A549 (cell line): ENCODE measurements around the gene DBH. TPM values are rescaled to one million over a fixed set of nuclear protein-coding genes. Genes with fewer than 3 reads are reported as not detected.

Experiments used
- ATAC-seq, 2 experiments: fragments of 200-7000 bp in 1 of 2; fragments of >200 bp in 1 of 2; cut with Nextera tagmentation in 1 of 2; cut with Tn5 transposase in 1 of 2; 3 replicates each; pipeline versions ENCODE4 v1.8.0 to v1.9.1; 2018 to 2020; ENCODE audit warnings: mild to moderate bottlenecking in 1 of 2, moderate library complexity in 1 of 2
- CTCF ChIA-PET: fragments of 300-600 bp; sonication (Branson Sonifier 250); formaldehyde crosslinking; extraction: SDS; loops from one replicate; lab custom pipeline; 2021; ENCODE audit warnings: antibody characterized with exemption, inconsistent platforms; lab: Yijun Ruan, JAX
- POLR2A ChIA-PET: fragments of 350-600 bp; formaldehyde crosslinking; extraction: SDS; loops from one replicate; lab custom pipeline; 2021; ENCODE audit warnings: antibody characterized with exemption, inconsistent platforms; lab: Yijun Ruan, JAX
- DNase-seq, 2 experiments: peaks; one replicate each; pipeline versions ENCODE4 v3.0.0 to v3.0.0-alpha.2; 2011 to 2016; ENCODE audit warnings: low read depth in 1 of 2, low spot score in 1 of 2
- FAIRE-seq: peaks from 2 replicates; lab custom pipeline; 2011; peaks lifted over from hg19 to GRCh38; lab: Jason Lieb, UNC
- H3K27ac ChIP-seq, 2 experiments: fragments of >200 bp; sonication (Bioruptor Twin); formaldehyde crosslinking; 3 replicates each; pipeline ENCODE4 v1.5.1; 2016 to 2017
- H3K4me1 ChIP-seq: fragments of >200 bp; sonication (Bioruptor Twin); formaldehyde crosslinking; 3 replicates; pipeline ENCODE4 v1.6.1; 2016
- H3K4me2 ChIP-seq: fragments of >200 bp; sonication (Bioruptor Twin); formaldehyde crosslinking; 3 replicates; pipeline ENCODE4 v1.6.1; 2016
- H3K4me3 ChIP-seq: fragments of >200 bp; sonication (Bioruptor Twin); formaldehyde crosslinking; 3 replicates; pipeline ENCODE4 v1.5.1; 2016
- H3K9me3 ChIP-seq: fragments of >200 bp; sonication (Bioruptor Twin); formaldehyde crosslinking; 3 replicates; pipeline ENCODE4 v1.6.1; 2016
- BCL3 ChIP-seq: fragments of >200 bp; sonication (Bioruptor Twin); formaldehyde crosslinking; IDR thresholded peaks from 3 replicates; pipeline ENCODE4 v1.6.1; 2016
- BHLHE40 ChIP-seq: IDR thresholded peaks from 2 replicates; pipeline ENCODE4 v1.6.1; 2012; ENCODE audit warnings: low read depth, low read length, inconsistent platforms
- CBX8 ChIP-seq: fragments of 200-600 bp; sonication (generic); IDR thresholded peaks from 2 replicates; pipeline ENCODE4 v1.6.1; 2016
- CEBPB ChIP-seq, 2 experiments: fragments of >200 bp in 1 of 2; sonication (Bioruptor Twin) in 1 of 2; formaldehyde crosslinking in 1 of 2; IDR thresholded peaks; 2 replicates each; pipeline ENCODE4 v1.6.1; 2012 to 2016
- EP300 ChIP-seq, 2 experiments: fragments of >200 bp; sonication (Bioruptor Twin); formaldehyde crosslinking; IDR thresholded peaks; 2 replicates in 1 of 2; 3 replicates in 1 of 2; pipeline ENCODE4 v1.6.1; 2016 to 2017
- ESRRA ChIP-seq: fragments of 150-350 bp; IDR thresholded peaks from 2 replicates; pipeline ENCODE4 v1.6.1; 2014; ENCODE audit warnings: mild to moderate bottlenecking, low read length, borderline replicate concordance
- HMGXB4 ChIP-seq: fragments of 250-450 bp; sonication (Bioruptor Pico); IDR thresholded peaks from 2 replicates; pipeline ENCODE4 v1.5.0; 2021; ENCODE audit warnings: mild to moderate bottlenecking, moderate library complexity, borderline replicate concordance
- HOXA7 ChIP-seq: fragments of 250-450 bp; sonication (Bioruptor Pico); IDR thresholded peaks from 2 replicates; pipeline ENCODE4 v1.5.0; 2020; ENCODE audit warnings: mild to moderate bottlenecking, moderate library complexity
- HOXB5 ChIP-seq: fragments of 250-450 bp; sonication (Bioruptor Pico); IDR thresholded peaks from 2 replicates; pipeline ENCODE4 v1.5.0; 2020; ENCODE audit warnings: mild to moderate bottlenecking, moderate library complexity
- JUNB ChIP-seq: fragments of >200 bp; sonication (Bioruptor Twin); formaldehyde crosslinking; IDR thresholded peaks from 2 replicates; pipeline ENCODE4 v1.6.1; 2016
- MAFK ChIP-seq: fragments of 450-650 bp; IDR thresholded peaks from 2 replicates; pipeline ENCODE4 v1.6.1; 2014; ENCODE audit not compliant: partially characterized antibody
- MAZ ChIP-seq: fragments of 150-350 bp; IDR thresholded peaks from 2 replicates; pipeline ENCODE4 v1.6.1; 2014; ENCODE audit warnings: antibody characterized with exemption, low read depth, low read length, borderline replicate concordance
- NPAS2 ChIP-seq: fragments of 250-450 bp; sonication (Bioruptor Pico); IDR thresholded peaks from 2 replicates; pipeline ENCODE4 v1.8.0; 2022; ENCODE audit warnings: mild to moderate bottlenecking, moderate library complexity, borderline replicate concordance
- NR3C1 ChIP-seq: fragments of >200 bp; sonication (Bioruptor Twin); formaldehyde crosslinking; IDR thresholded peaks from 3 replicates; pipeline ENCODE4 v1.6.1; 2017
- POLR2A ChIP-seq: IDR thresholded peaks from 2 replicates; pipeline ENCODE4 v1.6.1; 2012; ENCODE audit warnings: mild to moderate bottlenecking, low read length
- POLR2AphosphoS2 ChIP-seq: conservative IDR thresholded peaks from 2 replicates; pipeline ENCODE4 v1.6.1; 2012; ENCODE audit warnings: low read length, improper control_type of control experiment, inconsistent platforms
- RAD21 ChIP-seq, 2 experiments: fragments of >200 bp in 1 of 2; sonication (Bioruptor Twin) in 1 of 2; formaldehyde crosslinking in 1 of 2; IDR thresholded peaks in 1 of 2; conservative IDR thresholded peaks in 1 of 2; 2 replicates in 1 of 2; 3 replicates in 1 of 2; pipeline ENCODE4 v1.6.1; 2012 to 2018; ENCODE audit warnings: inconsistent platforms in 1 of 2
- RARB ChIP-seq: fragments of 250-450 bp; sonication (Bioruptor Pico); IDR thresholded peaks from 2 replicates; pipeline ENCODE4 v1.8.0; 2021; ENCODE audit warnings: mild to moderate bottlenecking, moderate library complexity
- RNF2 ChIP-seq: fragments of 200-600 bp; sonication (generic); IDR thresholded peaks from 2 replicates; pipeline ENCODE4 v1.6.1; 2016; ENCODE audit warnings: low read depth, mild to moderate bottlenecking, antibody characterized with exemption, moderate library complexity, borderline replicate concordance
- TP53 ChIP-seq: fragments of 250-450 bp; sonication (Bioruptor Pico); IDR thresholded peaks from 2 replicates; pipeline ENCODE4 v1.5.0; 2021; ENCODE audit warnings: mild to moderate bottlenecking, moderate library complexity
- ZC3H11A ChIP-seq: fragments of 450-650 bp; IDR thresholded peaks from 2 replicates; pipeline ENCODE4 v1.6.1; 2014; ENCODE audit warnings: antibody characterized with exemption, mild to moderate bottlenecking
- ZSCAN20 ChIP-seq: fragments of 250-450 bp; sonication (Bioruptor Pico); IDR thresholded peaks from 2 replicates; pipeline ENCODE4 v1.8.0; 2022; ENCODE audit warnings: mild to moderate bottlenecking, moderate library complexity
- WGBS: methylation state at CpG from one replicate; pipeline ENCODE4 v1.1.6; 2017; ENCODE audit errors: missing lambda C conversion rate; 5-methylcytosine and 5-hydroxymethylcytosine counted together
- polyA plus RNA-seq, 4 experiments: library from polyadenylated mRNA; depleted of rRNA in 3 of 4; stranded (reverse); fragments of >200 nt; fragmentation: RNase III in 1 of 4; extraction: RNeasy Plus Mini Kit Qiagen cat#74134 plus additional on column Dnase treatment in 1 of 4; gene quantifications; 2 replicates in 3 of 4; 3 replicates in 1 of 4; pipeline ENCODE4 v1.2.3, GENCODE V29; 2011 to 2017
- TF ChIP-seq, protein P1 (sequence below): fragments of 450-650 bp; IDR thresholded peaks from 2 replicates; pipeline ENCODE4 v1.6.1; 2014; ENCODE audit warnings: antibody characterized with exemption
- TF ChIP-seq, protein P2 (sequence below): fragments of >200 bp; sonication (Bioruptor Twin); formaldehyde crosslinking; IDR thresholded peaks from 3 replicates; pipeline ENCODE4 v1.5.1; 2016

DBH gene
- polyA plus RNA-seq, 2 of the 4 experiments (the other 2 are of a cell fraction) = not detected

DNA sequence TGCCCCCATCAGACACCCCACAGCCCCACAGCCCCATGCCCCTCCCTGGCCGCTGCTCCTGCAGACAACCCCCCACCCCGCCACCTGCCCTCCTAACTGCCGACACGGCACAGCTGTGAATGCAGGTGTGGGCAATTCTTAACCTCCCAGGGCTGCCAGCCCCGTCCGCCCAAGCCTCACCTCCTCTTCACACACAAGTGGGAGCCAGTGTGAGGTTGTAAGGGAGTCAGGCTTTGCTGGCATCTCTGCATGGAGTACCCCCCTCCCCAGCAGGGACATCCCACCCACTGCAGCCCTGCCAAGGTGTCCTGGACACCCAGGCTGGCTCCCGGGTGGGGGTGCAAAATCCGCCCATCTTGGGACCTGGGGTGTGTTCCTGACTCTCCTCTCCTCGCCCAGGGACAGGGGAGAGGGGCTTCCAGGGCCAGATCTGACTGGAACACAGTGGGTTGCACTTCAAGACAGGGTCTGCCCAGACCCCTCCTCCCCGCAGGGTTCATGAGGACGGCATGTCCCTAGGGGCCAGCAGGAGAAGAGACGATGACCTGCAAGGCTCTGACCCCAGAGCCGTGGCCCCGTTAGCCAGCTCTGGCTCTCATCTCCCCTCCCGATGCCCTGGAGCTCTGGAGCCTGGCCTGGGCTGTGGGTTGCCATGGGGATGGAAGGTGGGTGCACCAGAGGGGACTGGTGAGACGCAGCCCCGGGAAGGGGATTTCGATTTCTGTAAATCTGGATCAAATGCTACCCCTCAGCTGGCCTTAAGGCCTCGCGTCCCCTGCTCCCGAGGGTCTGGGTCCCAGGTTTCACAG is 67.6 kb downstream of the DBH start:
- Histone ChIP-seq H3K4me3 (no peak overlapping the region), H3K4me2 (no peak overlapping the region), H3K9me3 (no peaks in the 10 kb centered on the region), H3K4me1 (no peaks in the 10 kb centered on the region), H3K27ac (no peak overlapping the region)
- ChIA-PET CTCF (interaction anchor here (1.0 kb wide), 1 partner anchor 12 kb away, joined by 3 read pairs; no protein-coding TSS in a partner anchor), POLR2A (no interaction called here)
- no peak for FAIRE-seq
- no peak for DNase-seq
- TF ChIP-seq, protein P1, sequence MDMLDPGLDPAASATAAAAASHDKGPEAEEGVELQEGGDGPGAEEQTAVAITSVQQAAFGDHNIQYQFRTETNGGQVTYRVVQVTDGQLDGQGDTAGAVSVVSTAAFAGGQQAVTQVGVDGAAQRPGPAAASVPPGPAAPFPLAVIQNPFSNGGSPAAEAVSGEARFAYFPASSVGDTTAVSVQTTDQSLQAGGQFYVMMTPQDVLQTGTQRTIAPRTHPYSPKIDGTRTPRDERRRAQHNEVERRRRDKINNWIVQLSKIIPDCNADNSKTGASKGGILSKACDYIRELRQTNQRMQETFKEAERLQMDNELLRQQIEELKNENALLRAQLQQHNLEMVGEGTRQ = no peak
- no peak for TF ChIP-seq POLR2AphosphoS2
- no peak for TF ChIP-seq RAD21 (conservative IDR thresholded peaks at IDR 0.05 in 1 of 2, IDR thresholded peaks at IDR 0.05 in 1 of 2)
- TF ChIP-seq BHLHE40 = no peak
- no peak for TF ChIP-seq RARB
- TF ChIP-seq RNF2 = no peak
- no peak for TF ChIP-seq MAFK
- TF ChIP-seq ZC3H11A = no peak
- no peak for TF ChIP-seq ESRRA
- TF ChIP-seq TP53 (CRISPR knock-in tag) = no peak
- no peak for TF ChIP-seq BCL3
- no peak for TF ChIP-seq EP300 (IDR thresholded peaks at IDR 0.05)
- no peak for TF ChIP-seq HOXA7 (CRISPR knock-in tag)
- no peak for TF ChIP-seq ZSCAN20
- TF ChIP-seq POLR2A = no peak
- TF ChIP-seq CEBPB (IDR thresholded peaks at IDR 0.05) = no peak
- no peak for ATAC-seq
- 47% methylated on average over 14 of the region's 21 CpGs for WGBS

DNA sequence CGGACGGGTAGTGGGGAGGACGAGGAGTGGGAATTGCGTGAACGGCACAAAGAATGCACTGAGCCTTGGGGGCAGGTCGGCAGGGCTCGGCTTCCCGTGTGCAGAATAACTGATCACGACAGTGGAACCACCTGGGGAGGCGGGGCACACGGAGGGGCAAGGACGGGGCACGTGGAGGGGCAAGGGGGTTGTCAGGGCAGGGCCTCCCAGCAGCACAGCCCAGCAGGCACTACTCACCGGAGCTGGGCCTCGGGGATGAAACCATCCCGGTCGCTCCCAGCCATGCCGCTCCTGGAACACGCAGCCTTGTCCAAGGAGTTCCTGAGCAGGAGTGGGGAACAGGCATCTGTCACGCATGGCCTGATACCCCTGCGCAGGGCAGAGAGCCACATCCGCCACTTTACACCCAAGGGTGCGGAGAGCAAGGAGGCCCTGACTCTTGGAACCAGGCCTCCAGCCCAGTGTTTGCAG is 68.6 kb downstream of the DBH start:
- Histone ChIP-seq H3K4me2 (no peak overlapping the region), H3K4me3 (no peak overlapping the region), H3K4me1 (no peaks in the 10 kb centered on the region), H3K9me3 (no peaks in the 10 kb centered on the region), H3K27ac (no peak overlapping the region)
- TF ChIP-seq HOXB5 (CRISPR knock-in tag) = no peak
- no peak for TF ChIP-seq MAZ
- TF ChIP-seq ZC3H11A = no peak
- no peak for TF ChIP-seq NPAS2
- TF ChIP-seq, protein P2, sequence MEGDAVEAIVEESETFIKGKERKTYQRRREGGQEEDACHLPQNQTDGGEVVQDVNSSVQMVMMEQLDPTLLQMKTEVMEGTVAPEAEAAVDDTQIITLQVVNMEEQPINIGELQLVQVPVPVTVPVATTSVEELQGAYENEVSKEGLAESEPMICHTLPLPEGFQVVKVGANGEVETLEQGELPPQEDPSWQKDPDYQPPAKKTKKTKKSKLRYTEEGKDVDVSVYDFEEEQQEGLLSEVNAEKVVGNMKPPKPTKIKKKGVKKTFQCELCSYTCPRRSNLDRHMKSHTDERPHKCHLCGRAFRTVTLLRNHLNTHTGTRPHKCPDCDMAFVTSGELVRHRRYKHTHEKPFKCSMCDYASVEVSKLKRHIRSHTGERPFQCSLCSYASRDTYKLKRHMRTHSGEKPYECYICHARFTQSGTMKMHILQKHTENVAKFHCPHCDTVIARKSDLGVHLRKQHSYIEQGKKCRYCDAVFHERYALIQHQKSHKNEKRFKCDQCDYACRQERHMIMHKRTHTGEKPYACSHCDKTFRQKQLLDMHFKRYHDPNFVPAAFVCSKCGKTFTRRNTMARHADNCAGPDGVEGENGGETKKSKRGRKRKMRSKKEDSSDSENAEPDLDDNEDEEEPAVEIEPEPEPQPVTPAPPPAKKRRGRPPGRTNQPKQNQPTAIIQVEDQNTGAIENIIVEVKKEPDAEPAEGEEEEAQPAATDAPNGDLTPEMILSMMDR = no peak
- TF ChIP-seq CBX8 = no peak
- TF ChIP-seq HMGXB4 (CRISPR knock-in tag) = no peak
- no peak for TF ChIP-seq JUNB
- no peak for TF ChIP-seq NR3C1
- ATAC-seq (no peak), DNase-seq (no peak), FAIRE-seq (no peak)
- 78% methylated on average over 11 of the region's 23 CpGs for WGBS
- POLR2A ChIA-PET = no interaction called here
- CTCF ChIA-PET = no interaction called here
